Neural crest cell (in vitro differentiated cells): Measurements from ENCODE around the gene SEMA3A. TPM values are rescaled to one million over a fixed set of nuclear protein-coding genes. Genes with fewer than 3 reads are reported as not detected.

ENCODE experiments used
- DNase-seq: peaks from one replicate; pipeline ENCODE4 v3.0.0; 2021; ENCODE audit warnings: low read depth, mixed read lengths, low spot score
- H3K27ac Mint-ChIP-seq: one replicate; pipeline ENCODE4 v1.8.0; 2021; ENCODE audit warnings: mild to moderate bottlenecking, mixed read lengths; ENCODE audit not compliant: unreplicated experiment
- H3K27me3 Mint-ChIP-seq: 2 replicates; pipeline ENCODE4 v1.8.0; 2021; ENCODE audit warnings: low read depth, mild to moderate bottlenecking, mixed read lengths
- H3K36me3 Mint-ChIP-seq: 2 replicates; pipeline ENCODE4 v1.8.0; 2021; ENCODE audit warnings: low read depth, mild to moderate bottlenecking, mixed read lengths
- H3K4me1 Mint-ChIP-seq: 2 replicates; pipeline ENCODE4 v1.8.0; 2021; ENCODE audit warnings: mixed read lengths
- H3K4me3 Mint-ChIP-seq: one replicate; pipeline ENCODE4 v1.8.0; 2021; ENCODE audit warnings: mild to moderate bottlenecking, mixed read lengths
- H3K9me3 Mint-ChIP-seq: 2 replicates; pipeline ENCODE4 v1.8.0; 2021; ENCODE audit warnings: mixed read lengths
- total RNA-seq: library from RNA; stranded (reverse); gene quantifications from 2 replicates; pipeline ENCODE4 v1.2.1, GENCODE V29; 2021
- TF ChIP-seq, protein P1 (sequence below): fragments of 200-600 bp; sonication (generic); conservative IDR thresholded peaks from 2 replicates; pipeline ENCODE4 v1.5.0; 2021; ENCODE audit warnings: antibody characterized with exemption, mild to moderate bottlenecking

The SEMA3A gene
- total RNA-seq, 1 donor from 2014 or later = 24.7 TPM

GRCh38 chr7:84122582-84123360 lies 71.8 kb downstream of the SEMA3A start:
- H3K4me3 Mint-ChIP-seq = peak overlapping the region; percentile 2
- peaks cover 22% of the 10 kb centered on the region for H3K4me1 Mint-ChIP-seq
- no peak for DNase-seq
- peaks cover 2% of the 10 kb centered on the region for H3K36me3 Mint-ChIP-seq
- no peaks in the 10 kb centered on the region for H3K27me3 Mint-ChIP-seq
- H3K27ac Mint-ChIP-seq = peak overlapping the region; percentile 81
- no peaks in the 10 kb centered on the region for H3K9me3 Mint-ChIP-seq
- TF ChIP-seq, protein P1, sequence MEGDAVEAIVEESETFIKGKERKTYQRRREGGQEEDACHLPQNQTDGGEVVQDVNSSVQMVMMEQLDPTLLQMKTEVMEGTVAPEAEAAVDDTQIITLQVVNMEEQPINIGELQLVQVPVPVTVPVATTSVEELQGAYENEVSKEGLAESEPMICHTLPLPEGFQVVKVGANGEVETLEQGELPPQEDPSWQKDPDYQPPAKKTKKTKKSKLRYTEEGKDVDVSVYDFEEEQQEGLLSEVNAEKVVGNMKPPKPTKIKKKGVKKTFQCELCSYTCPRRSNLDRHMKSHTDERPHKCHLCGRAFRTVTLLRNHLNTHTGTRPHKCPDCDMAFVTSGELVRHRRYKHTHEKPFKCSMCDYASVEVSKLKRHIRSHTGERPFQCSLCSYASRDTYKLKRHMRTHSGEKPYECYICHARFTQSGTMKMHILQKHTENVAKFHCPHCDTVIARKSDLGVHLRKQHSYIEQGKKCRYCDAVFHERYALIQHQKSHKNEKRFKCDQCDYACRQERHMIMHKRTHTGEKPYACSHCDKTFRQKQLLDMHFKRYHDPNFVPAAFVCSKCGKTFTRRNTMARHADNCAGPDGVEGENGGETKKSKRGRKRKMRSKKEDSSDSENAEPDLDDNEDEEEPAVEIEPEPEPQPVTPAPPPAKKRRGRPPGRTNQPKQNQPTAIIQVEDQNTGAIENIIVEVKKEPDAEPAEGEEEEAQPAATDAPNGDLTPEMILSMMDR = no peak

GRCh38 chr7:84117304-84117703 lies 77.3 kb downstream of the SEMA3A start:
- no peaks in the 10 kb centered on the region for H3K9me3 Mint-ChIP-seq
- DNase-seq = no peak
- TF ChIP-seq, protein P1 = no peak
- no peaks in the 10 kb centered on the region for H3K36me3 Mint-ChIP-seq
- peaks cover 21% of the 10 kb centered on the region for H3K4me1 Mint-ChIP-seq
- H3K27me3 Mint-ChIP-seq = no peaks in the 10 kb centered on the region
- no peak overlapping the region for H3K4me3 Mint-ChIP-seq
- H3K27ac Mint-ChIP-seq = no peak overlapping the region

- peaks cover 35% of the 10 kb centered on the region for H3K4me1 Mint-ChIP-seq
These were observed 80.4 kb downstream of the SEMA3A start for GRCh38 chr7:84113906-84114850.

DNA sequence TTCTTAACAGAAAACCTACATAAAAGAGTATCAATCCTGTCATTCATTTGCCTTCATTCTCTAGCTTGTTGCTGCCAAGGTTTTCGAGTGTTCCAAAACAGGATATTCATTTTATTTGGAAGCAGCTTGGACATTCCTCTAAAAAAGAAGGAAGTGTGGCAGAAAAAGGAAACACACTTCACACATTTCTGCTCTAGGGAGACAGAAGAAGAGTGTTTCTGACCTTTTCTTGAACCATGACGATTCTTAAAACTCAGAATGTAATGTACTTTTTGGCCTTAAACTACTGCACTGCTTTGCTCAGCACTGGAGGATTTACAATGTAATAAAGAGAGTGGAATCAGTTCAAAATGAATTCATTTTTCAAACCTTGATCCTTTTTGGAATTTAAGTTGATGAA lies 81.3 kb downstream of the SEMA3A start:
- no peak overlapping the region for H3K4me3 Mint-ChIP-seq
- H3K27ac Mint-ChIP-seq = peak overlapping the region; percentile 75
- no peaks in the 10 kb centered on the region for H3K9me3 Mint-ChIP-seq
- no peak for DNase-seq
- peaks cover 3% of the 10 kb centered on the region for H3K36me3 Mint-ChIP-seq
- H3K27me3 Mint-ChIP-seq = no peaks in the 10 kb centered on the region
- TF ChIP-seq, protein P1 = no peak
- peaks cover 35% of the 10 kb centered on the region for H3K4me1 Mint-ChIP-seq

More at GRCh38 chr7:84113906-84114850, 80.4 kb downstream of the SEMA3A start:
- peak overlapping the region; percentile 75 for H3K27ac Mint-ChIP-seq
- H3K27me3 Mint-ChIP-seq = no peaks in the 10 kb centered on the region
- H3K9me3 Mint-ChIP-seq = no peaks in the 10 kb centered on the region
- peaks cover 1% of the 10 kb centered on the region for H3K36me3 Mint-ChIP-seq
- TF ChIP-seq, protein P1 = no peak
- H3K4me3 Mint-ChIP-seq = no peak overlapping the region
- DNase-seq = no peak

GRCh38 chr7:84112771-84113170 lies 81.8 kb downstream of the SEMA3A start:
- Mint-ChIP-seq H3K27ac (no peak overlapping the region), H3K36me3 (peaks cover 3% of the 10 kb centered on the region), H3K27me3 (no peaks in the 10 kb centered on the region), H3K4me3 (no peak overlapping the region), H3K9me3 (no peaks in the 10 kb centered on the region), H3K4me1 (peaks cover 35% of the 10 kb centered on the region)
- TF ChIP-seq, protein P1 = no peak
- DNase-seq = no peak
